H1 (cell line): ENCODE results near the gene ANGEL2.

Experiments
- CTCF ChIP-seq, 3 experiments: IDR thresholded peaks; 1 replicate in 2 of 3; 2 replicates in 1 of 3; pipeline versions ENCODE4 v1.5.1 to v1.6.1; 2011; ENCODE audit warnings: low read length in 3 of 3, mild to moderate bottlenecking in 3 of 3, inconsistent platforms in 2 of 3, low read depth in 1 of 3, moderate library complexity in 1 of 3; ENCODE audit not compliant: insufficient read depth in 1 of 3; ENCODE audit errors: control extremely low read depth in 1 of 3
- EZH2 ChIP-seq: fragments of 200-600 bp; sonication (generic); IDR thresholded peaks from 2 replicates; pipeline ENCODE4 v1.7.1; 2012; ENCODE audit warnings: low read depth, mild to moderate bottlenecking, moderate library complexity, low read length, inconsistent platforms; ENCODE audit not compliant: severe bottlenecking
- TAF1 ChIP-seq: IDR thresholded peaks from 2 replicates; pipeline ENCODE4 v1.6.1; 2011; ENCODE audit warnings: mild to moderate bottlenecking, low read depth, low read length
- TBP ChIP-seq: IDR thresholded peaks from 2 replicates; pipeline ENCODE4 v1.6.1; 2011; ENCODE audit warnings: low read depth, low read length, improper control_type of control experiment

- TF ChIP-seq CTCF (IDR thresholded peaks at IDR 0.05; ENCODE audit: control extremely low read depth in 1 of 3, insufficient read depth in 1 of 3, low read depth in 1 of 3, low read length in 3 of 3) (no peak), TBP (no peak), EZH2 (no peak), TAF1 (no peak)
These were observed 33.6 kb upstream of the ANGEL2 start for GRCh38 chr1:213049232-213049631.
